ENCODE measurements around the gene C2orf92.

The C2orf92 gene

GRCh38 chr2:97732436-97733340, 63.2 kb downstream of the C2orf92 start:
- DNase-seq = peak; percentile 9

GRCh38 chr2:97733341-97734035, 64.0 kb downstream of the C2orf92 start:
- peak; percentile 38 for DNase-seq

GRCh38 chr2:97734061-97735051, 64.8 kb downstream of the C2orf92 start:
- no peak for DNase-seq

GRCh38 chr2:97735161-97735561, 65.6 kb downstream of the C2orf92 start:
- no peak for DNase-seq

- no peak for DNase-seq
Observed at GRCh38 chr2:97736185-97736584, 66.7 kb downstream of the C2orf92 start.

- DNase-seq = no peak
Observed at GRCh38 chr2:97736608-97737330, 67.3 kb downstream of the C2orf92 start.

GRCh38 chr2:97737421-97738178, 68.1 kb downstream of the C2orf92 start:
- no peak for DNase-seq

- DNase-seq = no peak
Observed at GRCh38 chr2:97738179-97739019, 68.9 kb downstream of the C2orf92 start.

GRCh38 chr2:97739020-97739892, 69.7 kb downstream of the C2orf92 start:
- no peak for DNase-seq

GRCh38 chr2:97739893-97740245, 70.4 kb downstream of the C2orf92 start:
- no peak for DNase-seq

- DNase-seq = no peak
Observed at GRCh38 chr2:97740590-97741182, 71.2 kb downstream of the C2orf92 start.

- DNase-seq = no peak
Observed at GRCh38 chr2:97741251-97741650, 71.7 kb downstream of the C2orf92 start.

- DNase-seq = no peak
Observed at GRCh38 chr2:97741686-97742085, 72.2 kb downstream of the C2orf92 start.

GRCh38 chr2:97742381-97742847, 72.9 kb downstream of the C2orf92 start:
- no peak for DNase-seq

GRCh38 chr2:97743913-97744312, 74.4 kb downstream of the C2orf92 start:
- DNase-seq = no peak

GRCh38 chr2:97745474-97746174, 76.1 kb downstream of the C2orf92 start:
- no peak for DNase-seq

GRCh38 chr2:97747285-97747684, 77.8 kb downstream of the C2orf92 start:
- DNase-seq = no peak

GRCh38 chr2:97747716-97748115, 78.2 kb downstream of the C2orf92 start:
- DNase-seq = no peak
